ENCODE data around the gene FHAD1. TPM values are rescaled to one million over a fixed set of nuclear protein-coding genes. Genes with fewer than 3 reads are reported as not detected.
A peak's percentile ranks its signal among the peaks of the same experiment; 100 is the strongest.

FHAD1 gene
- total and polyA plus RNA-seq, 8 donors, result 0.75 to 5.5 (median 2.1) TPM

DNA sequence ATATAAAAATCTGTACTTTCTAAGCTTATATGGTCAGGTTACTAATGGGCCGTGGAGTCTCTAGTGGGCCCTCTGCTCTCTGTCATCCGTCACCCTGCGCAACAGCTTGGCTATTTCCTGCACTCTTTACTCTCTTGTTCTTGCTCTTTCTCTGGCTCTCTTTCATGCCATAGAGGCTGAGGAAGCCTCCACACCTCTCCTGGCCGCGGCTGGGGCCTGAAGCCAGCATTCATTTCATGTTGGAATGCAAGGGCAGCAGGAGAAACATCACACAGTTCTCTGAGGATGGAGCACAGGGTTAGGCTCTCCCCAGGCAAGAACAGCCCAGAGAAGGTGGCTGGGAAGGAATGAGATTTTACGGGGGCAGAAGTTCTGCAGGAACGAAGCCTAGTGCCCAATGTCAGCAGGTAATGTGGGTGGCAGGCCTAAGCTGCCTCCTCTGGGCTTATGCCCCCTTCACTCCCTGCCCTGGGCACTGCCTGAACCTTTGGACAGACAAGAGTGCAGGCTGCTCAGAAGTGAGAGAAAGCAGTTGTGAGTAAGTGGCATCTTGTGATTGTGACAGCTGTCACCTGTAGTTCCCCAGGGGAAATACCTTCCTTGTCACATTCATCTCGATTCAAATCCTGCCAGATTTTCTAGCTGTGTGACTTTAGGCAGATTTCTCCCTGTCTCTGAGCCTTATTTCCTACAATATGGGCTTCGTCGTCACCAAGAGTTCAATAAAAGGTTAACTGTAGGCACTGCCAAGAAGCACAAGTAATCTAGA is 3.6 kb upstream of the FHAD1 start:
- TF ChIP-seq, protein P1, sequence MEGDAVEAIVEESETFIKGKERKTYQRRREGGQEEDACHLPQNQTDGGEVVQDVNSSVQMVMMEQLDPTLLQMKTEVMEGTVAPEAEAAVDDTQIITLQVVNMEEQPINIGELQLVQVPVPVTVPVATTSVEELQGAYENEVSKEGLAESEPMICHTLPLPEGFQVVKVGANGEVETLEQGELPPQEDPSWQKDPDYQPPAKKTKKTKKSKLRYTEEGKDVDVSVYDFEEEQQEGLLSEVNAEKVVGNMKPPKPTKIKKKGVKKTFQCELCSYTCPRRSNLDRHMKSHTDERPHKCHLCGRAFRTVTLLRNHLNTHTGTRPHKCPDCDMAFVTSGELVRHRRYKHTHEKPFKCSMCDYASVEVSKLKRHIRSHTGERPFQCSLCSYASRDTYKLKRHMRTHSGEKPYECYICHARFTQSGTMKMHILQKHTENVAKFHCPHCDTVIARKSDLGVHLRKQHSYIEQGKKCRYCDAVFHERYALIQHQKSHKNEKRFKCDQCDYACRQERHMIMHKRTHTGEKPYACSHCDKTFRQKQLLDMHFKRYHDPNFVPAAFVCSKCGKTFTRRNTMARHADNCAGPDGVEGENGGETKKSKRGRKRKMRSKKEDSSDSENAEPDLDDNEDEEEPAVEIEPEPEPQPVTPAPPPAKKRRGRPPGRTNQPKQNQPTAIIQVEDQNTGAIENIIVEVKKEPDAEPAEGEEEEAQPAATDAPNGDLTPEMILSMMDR (IDR thresholded peaks at IDR 0.05), result no peak
- Histone ChIP-seq H3K9me3 (no peaks in the 10 kb centered on the region), H3K36me3 (no peaks in the 10 kb centered on the region), H3K27me3 (no peaks in the 10 kb centered on the region), H3K4me3 (no peak overlapping the region), H3K27ac (no peak overlapping the region), H3K4me1 (no peaks in the 10 kb centered on the region)
- ATAC-seq, result no peak
- intact Hi-C loops (cut with DNase I), result no loop called here
- WGBS, 2 donors, result 65 to 66% methylated on average over 10 of the region's 10 CpGs
- no peak for FAIRE-seq
- no peak for DNase-seq

DNA sequence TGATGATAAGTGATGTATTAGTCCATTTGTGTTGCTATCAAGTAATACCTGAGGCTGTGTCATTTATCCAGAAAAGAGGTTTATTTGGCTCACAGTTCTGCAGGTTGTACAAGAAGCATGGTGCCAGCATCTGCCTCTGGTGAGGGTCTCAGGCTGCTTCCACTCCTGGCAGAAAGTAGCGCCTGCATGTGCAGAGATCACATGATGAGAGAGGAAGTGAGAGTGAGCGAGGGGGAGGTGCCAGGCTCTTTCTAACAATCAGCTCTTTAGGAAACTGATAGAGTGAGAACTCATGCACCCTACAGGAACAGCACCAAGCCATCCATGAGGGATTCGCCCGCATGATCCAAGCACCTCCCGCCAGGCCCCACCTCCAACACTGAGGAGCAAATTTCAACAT is 2.2 kb upstream of the FHAD1 start:
- Histone ChIP-seq H3K4me1 (no peaks in the 10 kb centered on the region), H3K36me3 (no peaks in the 10 kb centered on the region), H3K9me3 (no peaks in the 10 kb centered on the region), H3K27ac (no peak overlapping the region), H3K27me3 (no peaks in the 10 kb centered on the region), H3K4me3 (no peak overlapping the region)
- intact Hi-C loops (cut with DNase I), result no loop called here
- FAIRE-seq (no peak), ATAC-seq (no peak), DNase-seq (no peak)
- TF ChIP-seq, protein P1 (IDR thresholded peaks at IDR 0.05), result no peak
- WGBS, 2 donors, result 91 to 93% methylated on average over 5 of the region's 5 CpGs

DNA sequence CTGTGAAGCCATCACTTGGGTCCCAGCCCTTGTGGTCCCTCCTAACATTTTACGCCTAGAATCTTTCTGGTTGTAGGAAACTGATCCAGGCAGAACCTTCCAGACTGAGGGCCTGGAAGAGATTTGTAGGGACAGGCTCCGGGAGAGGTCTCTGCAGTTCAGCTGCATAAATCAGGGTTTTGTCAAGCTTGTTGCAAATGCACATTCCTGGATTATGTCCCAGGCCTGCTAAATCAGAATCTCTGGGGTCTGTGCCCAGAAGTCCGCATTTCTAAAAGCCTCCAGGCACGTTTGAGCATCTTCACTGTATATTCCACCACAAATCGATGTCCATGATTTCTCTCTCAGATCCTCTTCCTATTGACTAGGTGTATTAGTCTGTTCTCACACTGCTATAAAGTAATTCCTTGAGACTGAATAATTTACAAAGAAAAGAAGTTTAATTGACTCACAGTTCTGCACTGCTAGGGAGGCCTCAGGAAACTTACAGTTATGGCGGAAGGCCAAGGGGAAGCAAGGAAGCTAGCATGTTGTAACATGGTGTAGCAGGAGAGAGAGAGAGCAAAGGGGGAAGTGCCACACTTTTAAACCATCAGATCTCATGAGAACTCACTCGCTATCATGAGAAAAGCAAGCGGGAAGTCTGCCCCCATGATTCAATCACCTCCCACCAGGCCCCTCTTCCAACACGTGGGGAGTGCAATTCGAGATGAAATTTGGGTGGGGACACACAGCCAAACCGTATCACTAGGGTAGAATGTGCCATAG is 1.2 kb upstream of the FHAD1 start:
- H3K27ac ChIP-seq, result peak overlapping the region in 2 of 4 donors; percentile 15 to 41
- WGBS, 2 donors, result 73 to 78% methylated on average over 11 of the region's 11 CpGs
- intact Hi-C loops (cut with DNase I), result no loop called here

DNA sequence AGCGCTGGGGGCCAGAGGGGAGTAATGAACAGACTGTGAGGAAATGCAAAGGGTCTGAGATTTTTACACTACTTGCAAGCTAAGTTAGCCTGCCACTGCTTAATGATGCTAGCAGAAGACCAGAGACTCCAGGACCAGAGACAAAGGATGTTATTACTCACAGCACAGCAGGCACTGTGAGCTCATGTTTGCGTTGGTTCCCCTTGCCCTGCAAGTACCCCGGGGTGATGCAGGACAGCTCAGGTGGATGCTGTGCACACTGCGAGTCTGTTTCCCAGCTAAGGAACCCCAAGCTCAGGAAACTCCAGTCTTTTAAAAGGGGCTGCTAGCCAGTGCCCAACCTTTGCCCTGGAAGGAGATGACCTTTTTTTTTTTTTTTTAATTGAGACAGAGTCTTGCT is 1.2 kb downstream of the FHAD1 start:
- 86 to 92% methylated on average over 4 of the region's 4 CpGs for WGBS, 2 donors
- Histone ChIP-seq H3K9me3 (no peaks in the 10 kb centered on the region), H3K27ac (no peak overlapping the region), H3K4me1 (no peaks in the 10 kb centered on the region), H3K4me3 (no peak overlapping the region), H3K27me3 (no peaks in the 10 kb centered on the region), H3K36me3 (no peaks in the 10 kb centered on the region)
- TF ChIP-seq, protein P1 (IDR thresholded peaks at IDR 0.05), result no peak
- no peak for FAIRE-seq
- intact Hi-C loops (cut with DNase I), result no loop called here
- no peak for DNase-seq
- no peak for ATAC-seq

More for the DNA sequence above, 1.2 kb upstream of the FHAD1 start:
- no peaks in the 10 kb centered on the region for H3K9me3 ChIP-seq
- H3K36me3 ChIP-seq, result no peaks in the 10 kb centered on the region
- peak in 1 of 6 donors; percentile 46 for DNase-seq
- no peaks in the 10 kb centered on the region for H3K4me1 ChIP-seq
- ATAC-seq, result peak in 2 of 4 donors; percentile 35 to 38
- FAIRE-seq, result no peak
- no peak overlapping the region for H3K4me3 ChIP-seq
- TF ChIP-seq, protein P1 (IDR thresholded peaks at IDR 0.05), result no peak
- H3K27me3 ChIP-seq, result no peaks in the 10 kb centered on the region

DNA sequence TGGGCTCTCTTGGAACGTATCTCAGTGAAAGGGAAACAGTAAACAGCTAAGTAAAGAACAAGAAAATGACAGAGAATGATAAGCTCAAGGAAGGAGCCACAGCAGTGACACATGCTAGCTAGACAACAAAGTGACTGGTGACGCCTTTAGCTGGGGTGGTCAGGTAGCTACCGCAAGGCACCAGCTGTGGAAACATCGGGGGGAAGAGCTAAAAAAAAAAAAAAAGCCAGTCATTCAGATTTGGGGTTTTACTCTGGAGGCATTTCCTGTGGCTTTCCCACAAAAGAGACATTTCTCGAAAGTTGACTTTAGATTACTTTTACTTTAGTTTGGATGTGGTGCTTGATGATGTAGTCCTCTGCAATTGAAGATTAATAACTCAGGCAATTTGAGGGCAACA is 2.1 kb downstream of the FHAD1 start:
- no peaks in the 10 kb centered on the region for H3K36me3 ChIP-seq
- no peaks in the 10 kb centered on the region for H3K27me3 ChIP-seq
- FAIRE-seq, result no peak
- 65 to 74% methylated on average over 5 of the region's 5 CpGs for WGBS, 2 donors
- H3K4me1 ChIP-seq, result no peaks in the 10 kb centered on the region
- ATAC-seq, result no peak
- intact Hi-C loops (cut with DNase I), result no loop called here
- no peak overlapping the region for H3K27ac ChIP-seq
- no peaks in the 10 kb centered on the region for H3K9me3 ChIP-seq
- no peak for DNase-seq
- TF ChIP-seq, protein P1 (IDR thresholded peaks at IDR 0.05), result no peak
- H3K4me3 ChIP-seq, result no peak overlapping the region

All from pancreas (tissue), 10 donors.